GM12891 (cell line): ENCODE measurements around the gene FAM184A.

Source experiments
- POLR2A ChIP-seq: IDR thresholded peaks from 2 replicates; pipeline ENCODE4 v1.6.1; 2011; ENCODE audit warnings: low read depth, low read length, control low read depth
- POLR2AphosphoS5 ChIP-seq: IDR thresholded peaks from 2 replicates; pipeline ENCODE4 v1.6.1; 2011; ENCODE audit warnings: low read depth, low read length, control low read depth
- SPI1 ChIP-seq: IDR thresholded peaks from 2 replicates; pipeline ENCODE4 v1.6.1; 2011; ENCODE audit warnings: low read depth, low read length, control low read depth
- TAF1 ChIP-seq: IDR thresholded peaks from 2 replicates; pipeline ENCODE4 v1.6.1; 2011; ENCODE audit warnings: low read depth, low read length, control low read depth

DNA sequence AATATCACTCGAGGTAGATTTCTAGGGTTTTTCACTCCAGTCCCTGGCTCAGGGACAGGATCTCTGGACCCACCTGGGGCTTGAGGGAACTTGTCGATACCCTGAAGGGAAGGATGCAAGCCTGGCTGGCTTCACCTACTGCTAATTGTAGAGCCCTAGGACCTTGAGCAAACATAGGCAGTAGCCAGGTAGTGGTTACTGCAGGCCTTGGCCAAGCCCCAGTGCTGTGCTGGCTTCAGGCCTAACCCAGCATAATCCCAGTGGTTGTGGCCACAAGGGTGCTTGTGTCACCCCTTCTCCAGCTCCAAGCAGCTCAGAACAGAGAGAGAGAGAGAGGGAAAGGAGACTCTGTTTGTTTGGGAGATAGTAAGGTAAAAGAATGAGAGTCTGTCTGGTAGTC, 137.7 kb downstream of the FAM184A start:
- TF ChIP-seq POLR2AphosphoS5 (no peak), TAF1 (no peak), POLR2A (no peak), SPI1 (no peak)
